Activated CD4-positive, alpha-beta T cell treated with anti-CD3 and anti-CD28 coated beads, Interleukin-10, Interleukin-2, amounts not matched to agents 100 ng/mL and 50 ng/mL, durations not matched to agents 16 hours and 8 hours (primary cell): Measurements from ENCODE around the gene OR5K3.
"Not testable (repeated sequence)": the region's sequence is repeated elsewhere in the genome, so short reads cannot be mapped to it uniquely, and the experiment has no call there.

Experiments used
- DNase-seq: peaks from one replicate; pipeline ENCODE4 v3.0.0-alpha.2; 2020

OR5K3 gene, protein sequence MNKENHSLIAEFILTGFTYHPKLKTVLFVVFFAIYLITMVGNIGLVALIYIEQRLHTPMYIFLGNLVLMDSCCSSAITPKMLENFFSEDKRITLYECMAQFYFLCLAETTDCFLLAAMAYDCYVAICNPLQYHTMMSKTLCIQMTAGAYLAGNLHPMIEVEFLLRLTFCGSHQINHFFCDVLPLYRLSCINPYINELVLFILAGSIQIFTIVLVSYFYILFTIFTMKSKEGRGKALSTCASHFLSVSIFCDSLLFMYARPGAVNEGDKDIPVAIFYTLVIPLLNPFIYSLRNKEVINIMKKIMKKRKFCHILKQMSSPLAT

DNA sequence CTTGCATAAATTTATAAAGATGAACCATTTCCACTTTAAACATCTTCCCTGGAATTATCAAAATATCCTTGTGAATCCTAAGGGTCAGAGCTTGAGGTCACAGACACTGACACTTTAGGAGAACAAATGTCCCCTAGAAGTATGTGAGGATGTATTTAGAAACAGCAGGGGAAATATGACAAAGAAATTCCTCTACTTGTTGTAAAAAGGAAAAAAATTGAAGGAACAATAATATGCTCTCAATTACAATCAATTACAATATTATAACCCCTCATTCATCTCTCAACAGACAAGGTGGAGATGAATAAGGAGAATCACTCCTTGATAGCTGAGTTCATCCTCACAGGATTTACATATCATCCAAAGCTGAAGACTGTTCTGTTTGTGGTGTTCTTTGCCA is at the start of gene OR5K3:
OR5K3 (plus strand) TSS at position 301 of the 400 bp plus-strand sequence; CDS start at position 301, 0 bp downstream.
- no peak for DNase-seq

DNA sequence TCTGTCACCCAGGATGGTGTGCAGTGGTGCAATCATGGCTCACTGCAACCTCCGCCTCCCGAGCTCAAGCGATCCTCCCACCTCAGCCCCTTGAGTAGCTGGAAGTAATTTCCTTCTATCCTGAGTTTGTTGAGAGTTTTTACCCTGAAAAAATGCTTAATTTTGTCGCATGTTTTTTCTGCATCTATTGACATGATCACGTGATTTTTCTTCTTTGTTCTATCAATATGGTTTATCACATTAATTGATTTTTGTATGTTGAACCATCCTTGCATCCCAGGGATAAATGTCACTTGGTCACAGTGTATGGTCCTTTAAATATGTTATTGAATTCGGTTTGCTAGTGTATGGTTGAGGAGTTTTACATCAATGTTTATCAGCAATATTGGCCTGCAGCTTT is 48.7 kb upstream of the OR5K3 start:
- no peak for DNase-seq

DNA sequence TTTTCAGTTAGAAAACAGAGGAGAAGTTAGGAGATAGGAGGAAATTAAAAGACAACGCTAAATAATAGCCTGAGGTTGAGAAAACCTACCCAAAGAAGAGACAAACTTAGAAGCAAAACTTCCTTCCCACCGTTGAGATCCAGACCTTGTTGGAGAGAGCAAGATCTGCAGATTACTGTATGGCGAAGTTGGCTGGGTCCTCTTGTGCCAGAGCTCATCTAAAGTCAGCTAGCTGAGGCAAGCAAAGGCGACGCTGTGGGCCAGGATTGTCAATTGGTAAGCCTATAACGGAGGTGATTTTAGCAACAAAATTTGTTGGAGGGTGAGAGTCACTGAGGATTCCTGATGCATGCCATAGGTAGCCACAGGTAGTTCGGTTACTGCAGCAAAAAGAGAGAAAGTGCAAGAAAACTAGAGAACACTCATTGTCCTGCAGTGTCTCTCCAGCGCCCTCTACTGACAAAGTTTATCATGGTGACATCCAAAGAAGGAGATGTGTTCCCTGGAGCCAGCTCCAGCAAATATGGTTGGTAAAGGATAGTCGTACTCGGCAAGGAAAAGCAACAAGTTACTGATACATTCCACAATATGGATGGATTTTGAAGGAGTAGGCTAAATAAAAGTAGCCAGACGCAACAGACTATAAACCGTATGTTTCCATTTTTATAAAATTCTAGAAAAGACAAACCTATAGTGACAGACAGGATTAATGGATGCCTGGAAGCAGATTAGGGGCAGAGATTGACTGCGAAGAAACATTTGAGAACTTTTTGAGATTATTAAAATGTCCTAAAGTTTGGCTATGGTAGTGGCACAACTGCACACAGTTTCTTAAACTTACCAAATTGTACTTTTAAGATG is 46.6 kb upstream of the OR5K3 start:
- peak; percentile 69 for DNase-seq

DNA sequence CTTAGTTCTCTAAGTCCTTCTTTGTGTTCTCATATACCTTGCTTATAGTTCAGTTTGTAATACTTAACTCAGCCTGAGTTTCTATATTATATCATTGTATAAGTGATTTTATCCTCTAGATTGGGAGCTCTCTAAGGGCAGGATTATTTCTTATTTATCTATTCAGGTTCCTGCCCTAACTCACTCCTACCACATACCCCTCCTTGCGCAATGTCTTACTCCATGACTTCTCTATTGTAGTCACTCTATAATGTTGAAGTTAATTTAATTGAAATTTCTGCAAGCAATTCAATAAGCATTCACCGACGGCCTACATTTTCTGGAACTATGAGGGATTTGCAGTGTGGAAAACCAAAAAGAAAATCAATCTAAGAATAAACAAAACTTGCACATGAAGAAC is 40.4 kb upstream of the OR5K3 start:
- no peak for DNase-seq

DNA sequence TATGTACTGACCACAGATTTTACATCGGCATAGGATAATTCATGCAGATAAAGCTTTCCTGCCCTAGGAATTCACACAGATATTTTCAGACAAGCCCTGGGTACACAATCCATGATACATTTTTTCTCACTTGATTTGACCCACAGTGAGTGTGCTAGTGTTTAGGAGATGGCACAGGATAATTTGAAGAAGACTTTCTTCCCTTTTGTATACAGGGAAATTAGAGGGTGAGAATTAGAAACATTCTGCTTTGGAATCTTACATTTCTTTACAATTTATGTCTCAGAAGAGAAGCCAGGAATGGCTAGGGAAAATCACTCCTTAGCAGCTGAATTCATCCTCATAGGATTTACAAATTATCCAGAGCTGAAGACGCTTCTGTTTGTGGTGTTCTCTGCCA is 36.9 kb upstream of the OR5K3 start, which contains the start of gene OR5K4:
OR5K4 (plus strand) TSS at position 301 of the 400 bp plus-strand sequence; CDS start at position 301, 0 bp downstream.
- no peak for DNase-seq

DNA sequence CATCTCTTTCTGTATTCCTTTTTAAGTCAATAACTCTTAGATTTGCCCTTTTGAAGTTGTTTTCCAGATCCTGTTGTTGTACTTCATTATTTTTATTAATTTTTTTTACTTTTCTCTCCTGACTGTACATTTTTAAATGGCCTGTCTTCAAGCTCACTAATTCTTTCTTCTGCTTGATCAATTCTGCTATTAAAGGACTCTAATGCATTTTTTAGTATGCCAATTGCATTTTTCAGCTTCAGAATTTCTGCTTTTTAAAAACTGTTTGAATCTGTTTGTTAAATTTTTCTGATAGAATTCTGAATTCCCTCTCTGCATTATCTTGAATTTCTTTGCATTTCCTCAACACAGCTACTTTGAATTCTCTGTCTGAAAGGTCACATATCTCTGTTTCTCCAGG is 31.2 kb upstream of the OR5K3 start:
- no peak for DNase-seq

DNA sequence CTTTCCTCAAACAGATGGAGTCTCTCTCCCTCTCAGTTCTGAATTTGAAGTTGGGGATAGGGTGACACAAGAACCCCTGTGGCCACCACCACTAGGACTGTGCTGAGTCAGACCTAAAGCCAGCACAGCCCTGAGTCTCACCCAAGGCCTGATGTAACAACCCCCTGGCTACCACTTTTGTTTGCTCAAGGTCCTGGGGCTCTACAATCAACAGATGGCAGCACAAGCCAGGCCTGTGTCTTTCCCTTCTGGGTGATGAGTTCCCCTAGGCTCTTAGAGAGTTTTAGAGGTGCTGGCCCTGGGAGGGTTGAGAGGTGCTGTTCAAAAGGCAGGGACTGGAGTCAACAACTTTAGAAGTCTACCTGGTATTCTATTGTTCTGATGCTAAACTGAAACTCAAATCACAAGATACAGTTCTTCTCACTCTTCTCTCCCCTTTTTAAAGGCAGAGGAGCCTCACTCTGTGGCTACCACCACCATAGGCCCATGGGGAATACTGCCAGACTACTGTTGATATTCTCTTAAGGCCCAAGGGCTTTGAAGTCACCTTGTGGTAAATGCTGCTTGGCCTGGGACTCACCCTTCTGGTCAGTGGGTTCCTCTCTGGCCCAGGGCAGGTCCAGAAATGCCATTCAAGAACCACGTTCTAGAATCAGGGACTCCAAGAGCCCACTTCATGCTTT is 30.3 kb upstream of the OR5K3 start:
- DNase-seq: peak; percentile 65

DNA sequence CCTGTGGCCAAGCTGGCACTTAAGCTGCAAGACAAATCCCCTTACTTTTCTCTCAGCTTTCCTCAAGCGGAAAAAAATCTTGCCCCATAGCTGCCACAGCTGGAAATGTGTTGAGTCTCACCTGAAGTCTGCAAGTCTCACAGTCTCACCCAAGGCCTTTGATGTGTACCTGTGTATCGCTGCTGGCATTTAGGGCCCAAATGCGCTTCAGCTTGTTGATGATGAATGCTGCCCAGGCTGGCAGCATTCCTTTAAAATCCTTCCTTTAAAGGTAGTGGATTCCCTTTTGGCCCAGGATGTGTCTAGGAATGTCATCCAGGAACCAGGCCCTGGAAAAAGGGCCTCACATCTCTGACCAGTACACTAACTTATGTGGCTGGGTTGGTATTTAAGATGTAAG is 29.8 kb upstream of the OR5K3 start:
- DNase-seq: no peak

DNA sequence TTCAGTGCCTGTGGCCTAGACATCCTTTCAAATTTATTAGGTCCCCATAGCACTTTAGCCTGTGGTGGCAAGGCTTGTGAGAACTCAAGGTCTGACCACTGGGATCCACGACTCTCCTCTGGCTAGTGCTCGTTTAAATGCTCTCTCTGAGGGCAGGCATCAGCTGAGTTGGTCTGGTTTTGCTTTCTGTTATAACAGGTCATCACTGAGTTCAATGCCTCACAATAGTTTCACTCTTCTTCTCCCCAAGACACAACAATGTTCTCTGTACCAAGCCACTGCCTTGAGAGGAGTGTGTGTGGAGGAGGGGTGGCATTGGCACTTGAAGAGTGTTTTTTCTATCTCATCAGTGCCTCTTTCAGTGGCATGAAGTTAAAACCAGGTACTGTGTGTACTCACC is 29.2 kb upstream of the OR5K3 start:
- no peak for DNase-seq

DNA sequence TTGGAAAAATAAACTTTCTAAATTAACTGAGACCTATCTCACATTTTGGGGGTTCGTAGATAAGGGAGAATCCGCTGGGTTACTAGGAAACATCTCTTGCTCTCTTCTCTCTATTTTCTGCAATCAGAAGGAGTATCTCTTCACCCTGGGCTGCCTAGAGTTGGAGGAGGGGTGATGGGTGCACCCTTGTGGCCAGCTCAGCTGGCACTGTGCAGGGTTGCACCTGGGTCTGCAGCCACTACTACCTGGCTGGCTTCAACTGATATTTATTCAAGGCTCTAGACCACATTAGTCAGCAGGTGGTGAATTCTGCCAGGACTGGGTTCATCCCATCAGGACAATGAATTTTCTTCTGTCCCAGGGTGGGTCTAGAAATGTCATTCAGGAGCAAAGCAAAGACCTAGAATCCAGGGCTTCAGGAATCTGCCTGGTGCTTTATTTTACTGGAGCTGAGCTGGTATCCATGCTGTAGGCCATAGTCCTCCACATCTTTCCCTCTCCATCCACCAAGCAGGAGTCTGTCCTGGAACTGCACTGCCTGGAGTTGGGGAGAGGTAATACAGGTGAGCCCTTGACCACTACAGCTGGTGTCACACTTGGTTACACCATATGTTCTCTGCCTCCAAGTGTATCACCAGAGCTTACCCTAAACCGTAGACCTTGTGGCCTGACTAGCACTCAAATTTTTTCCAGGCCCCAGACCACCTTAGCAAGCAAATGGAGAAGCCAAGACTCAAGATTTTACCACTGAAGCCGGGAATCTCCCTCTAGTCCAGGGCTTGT is 22.8 kb upstream of the OR5K3 start:
- no peak for DNase-seq

DNA sequence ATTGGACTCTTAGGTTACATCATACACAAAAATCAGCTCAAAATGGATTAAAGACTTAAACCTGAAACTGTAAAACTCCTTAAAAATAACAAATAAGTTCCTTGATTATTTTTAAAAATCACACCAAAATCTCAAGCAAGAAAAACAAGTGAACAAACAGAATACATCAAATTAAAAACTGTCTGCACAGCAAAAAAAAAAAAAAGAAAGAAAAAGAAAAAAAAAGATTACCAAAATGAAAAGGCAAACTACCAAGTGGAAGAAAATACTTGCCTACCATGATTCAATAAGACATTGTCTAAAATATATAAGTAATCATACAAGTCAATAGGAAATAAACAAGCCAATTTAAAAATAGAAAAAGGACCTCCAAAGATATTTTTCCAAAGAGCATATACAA is 19.3 kb upstream of the OR5K3 start:
- DNase-seq: no peak

DNA sequence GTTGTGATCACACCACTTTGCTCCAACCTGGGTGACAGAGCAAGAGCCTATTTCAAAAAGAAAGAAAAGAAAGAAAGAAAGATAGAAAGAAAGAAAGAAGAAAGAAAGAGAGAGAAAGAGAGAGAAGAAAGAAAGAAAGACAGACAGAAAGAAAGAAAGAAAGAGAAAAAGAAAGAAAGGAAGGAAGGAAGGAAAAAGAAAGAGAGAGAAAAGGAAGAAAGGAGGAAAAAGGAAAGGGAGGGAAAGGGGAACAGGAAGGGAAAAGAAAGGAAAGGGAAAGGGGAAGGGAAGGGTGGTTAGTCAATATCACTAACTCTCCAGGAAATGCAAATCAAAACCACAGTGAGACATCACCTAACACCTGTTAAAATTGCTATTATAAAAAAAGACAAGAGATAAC is 18.6 kb upstream of the OR5K3 start:
- DNase-seq: no peak

DNA sequence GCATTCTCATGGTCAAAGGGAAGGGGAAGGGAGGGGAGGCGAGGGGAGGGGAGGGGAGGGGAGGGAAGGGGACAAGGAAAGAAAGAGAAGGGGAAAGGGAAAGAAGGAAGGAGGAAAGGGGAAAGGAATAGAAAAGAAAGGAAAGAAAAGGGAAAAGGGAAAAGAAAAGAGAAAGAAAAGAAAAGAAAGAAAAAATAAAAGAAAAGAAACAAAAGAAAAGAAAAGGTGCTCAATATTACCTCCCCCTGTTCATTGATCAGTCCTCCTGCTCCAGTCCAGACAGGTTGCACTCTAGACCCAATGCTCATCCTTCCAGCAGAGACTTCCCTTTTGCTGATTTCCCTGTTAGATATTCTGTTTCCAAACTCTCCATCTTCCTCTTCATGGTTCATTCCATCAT is 18.0 kb upstream of the OR5K3 start:
- DNase-seq: no peak

DNA sequence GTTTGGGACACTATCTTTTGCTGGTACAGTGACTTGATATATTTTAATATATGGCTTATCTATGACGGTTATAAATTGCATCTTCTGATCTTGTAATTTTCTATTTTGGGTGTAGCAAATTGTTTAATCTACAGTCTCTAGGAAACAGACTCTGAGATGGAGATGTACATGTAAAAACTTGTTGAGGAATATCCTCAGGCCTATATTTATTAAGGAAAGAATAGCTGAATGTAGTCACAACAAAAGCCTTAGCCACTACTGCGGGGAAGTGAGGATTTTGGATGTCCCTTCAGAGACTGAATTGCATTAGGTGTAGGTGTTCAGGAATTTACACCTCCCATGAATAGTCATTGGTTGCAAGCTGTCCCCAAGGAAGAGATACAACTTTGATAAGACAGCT is 13.8 kb upstream of the OR5K3 start:
- DNase-seq: no peak

DNA sequence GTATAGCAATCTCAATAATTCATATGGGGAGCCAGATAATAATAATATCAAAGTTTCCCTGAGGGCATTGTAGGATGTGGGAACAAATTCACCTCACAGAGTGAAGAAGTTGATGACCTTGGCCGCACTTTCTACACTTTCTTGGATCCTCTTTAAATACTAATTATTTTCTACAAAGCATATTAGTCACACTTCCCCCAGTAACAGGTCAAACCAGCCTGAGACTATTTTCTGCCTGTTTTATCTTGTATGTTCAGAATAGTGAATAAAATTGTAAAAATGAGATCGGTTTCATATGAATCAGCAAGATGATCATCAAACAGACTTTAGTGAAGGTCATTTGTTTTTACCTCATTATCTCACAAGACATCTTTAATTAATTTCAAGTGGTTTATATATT is 2.3 kb upstream of the OR5K3 start:
- DNase-seq: no peak

DNA sequence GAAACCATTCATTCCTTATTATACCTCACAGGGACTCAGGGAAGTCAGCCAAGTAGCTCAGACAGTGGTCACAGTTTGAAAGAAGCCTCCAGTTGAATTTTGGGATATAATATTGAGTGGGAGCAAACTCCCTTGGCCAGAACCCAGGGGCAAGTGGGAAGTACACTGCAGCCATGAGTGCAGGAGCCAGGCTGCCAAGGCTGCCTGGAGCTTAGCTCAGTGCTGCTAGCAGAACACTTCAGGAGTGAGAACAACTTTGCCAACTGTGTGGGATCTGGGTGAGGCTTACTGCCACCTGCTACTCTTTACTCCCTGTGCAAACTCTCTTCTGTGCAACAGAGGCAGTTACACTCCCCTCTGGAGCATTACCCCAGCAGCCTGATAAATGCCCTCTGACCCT is 4.6 kb downstream of the OR5K3 start:
- DNase-seq: no peak

DNA sequence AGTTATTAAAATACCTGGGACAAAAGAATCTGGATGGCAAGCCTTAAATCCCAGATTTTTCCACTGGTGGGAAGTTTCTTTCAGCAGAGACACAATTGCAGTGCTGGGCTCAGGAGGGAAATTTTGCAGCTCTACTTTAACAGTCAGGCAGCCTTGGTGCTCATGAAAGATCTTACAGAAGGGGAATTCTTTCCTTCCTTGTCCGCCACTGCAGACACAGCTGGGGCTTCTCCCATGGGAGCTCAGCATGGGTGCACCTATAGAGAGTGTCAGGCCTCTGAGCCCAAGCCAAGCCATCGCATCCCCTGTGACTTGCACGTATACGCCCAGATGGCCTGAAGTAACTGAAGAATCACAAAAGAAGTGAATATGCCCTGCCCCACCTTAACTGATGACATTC is 6.0 kb downstream of the OR5K3 start:
- not testable (repeated sequence) for DNase-seq

DNA sequence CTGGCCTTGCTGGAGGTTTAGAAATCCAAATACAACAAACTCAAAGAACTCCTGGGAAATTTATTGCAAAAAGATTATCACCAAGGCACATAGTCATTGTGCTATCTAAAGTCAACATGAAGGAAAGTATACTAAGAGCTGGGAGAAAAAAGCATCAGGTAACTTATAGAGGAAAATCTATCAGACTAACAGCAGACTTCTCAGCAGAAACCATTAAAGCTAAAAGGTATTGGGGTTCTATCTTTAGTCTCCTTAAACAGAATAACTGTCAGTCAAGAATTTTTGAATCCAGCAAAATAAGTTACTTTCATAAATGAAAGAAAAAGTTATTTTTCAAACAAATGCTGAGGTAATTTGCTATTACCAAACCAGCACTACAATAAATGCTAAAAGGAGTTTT is 8.0 kb downstream of the OR5K3 start:
- DNase-seq: no peak

DNA sequence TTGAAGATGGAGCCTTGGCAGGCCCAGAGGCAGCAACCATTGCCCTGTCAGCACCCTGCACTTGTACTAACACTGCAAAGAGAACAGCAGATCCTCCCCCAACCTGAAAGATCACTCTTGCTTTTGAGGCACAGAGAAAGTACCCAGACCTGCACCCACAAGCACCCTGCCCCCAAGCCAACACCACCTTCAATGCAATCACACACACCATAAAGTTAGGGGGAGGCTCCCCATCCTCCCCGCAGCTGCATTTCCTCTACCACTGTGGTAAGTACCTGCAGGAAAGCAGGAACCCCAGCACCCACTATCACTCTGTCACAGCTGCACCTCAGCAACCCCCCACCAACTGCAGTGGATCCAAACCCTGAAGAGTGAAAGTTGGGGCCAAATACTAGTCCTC is 12.0 kb downstream of the OR5K3 start:
- DNase-seq: no peak

DNA sequence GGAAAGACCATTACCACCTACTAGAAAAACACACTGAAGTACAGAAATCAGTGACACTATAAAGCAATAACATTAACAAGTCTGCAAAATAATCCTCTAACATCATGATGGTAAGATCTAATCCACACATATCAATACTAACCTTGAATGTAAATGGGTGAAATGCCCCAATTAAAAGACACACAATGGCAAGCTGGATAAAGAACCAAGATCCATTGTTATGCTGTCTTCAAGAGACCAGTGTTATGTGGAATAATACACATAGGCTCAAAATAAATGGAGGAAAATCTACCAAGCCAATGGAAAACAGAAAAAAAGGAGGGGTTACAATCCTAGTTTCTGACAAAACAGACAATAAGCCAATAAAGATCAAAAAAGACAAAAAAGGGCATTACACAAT is 13.5 kb downstream of the OR5K3 start:
- DNase-seq: no peak

DNA sequence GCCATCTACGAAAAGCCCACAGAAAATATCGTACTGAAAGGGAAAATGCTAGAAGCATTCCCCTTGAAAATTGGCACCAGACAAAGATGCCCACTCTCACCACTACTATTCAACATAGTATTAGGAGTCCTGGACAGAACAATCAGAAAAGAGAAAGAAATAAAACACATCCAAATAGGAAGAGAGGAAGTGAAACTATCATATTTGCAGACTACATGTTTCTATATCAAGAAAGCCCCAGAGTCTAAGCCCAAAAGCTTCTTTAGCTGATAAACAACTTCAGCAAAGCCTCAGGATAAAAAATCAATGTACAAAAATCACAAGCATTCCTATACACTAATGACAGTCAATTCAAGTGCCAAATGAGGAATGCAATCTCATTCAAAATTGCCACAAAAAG is 15.6 kb downstream of the OR5K3 start:
- DNase-seq: no peak

DNA sequence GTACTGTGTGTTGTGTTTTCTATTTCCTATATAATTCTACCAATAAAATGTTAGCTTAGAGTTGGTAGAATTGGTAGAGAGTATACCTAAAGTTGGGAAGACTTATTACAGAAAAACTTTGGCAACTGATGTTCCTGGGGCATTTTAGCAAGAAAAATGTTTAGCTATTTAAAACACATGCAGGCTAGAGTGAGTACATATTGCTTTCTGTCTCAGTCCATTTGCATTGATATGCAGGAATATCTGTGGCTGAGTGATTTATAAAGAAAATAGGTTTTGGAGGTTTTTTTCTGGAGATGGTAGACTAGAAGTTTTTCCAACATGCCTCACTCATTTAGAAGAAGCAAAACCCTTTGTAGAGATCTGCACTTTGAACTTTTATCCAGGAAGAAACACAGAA is 42.1 kb downstream of the OR5K3 start:
- DNase-seq: no peak

DNA sequence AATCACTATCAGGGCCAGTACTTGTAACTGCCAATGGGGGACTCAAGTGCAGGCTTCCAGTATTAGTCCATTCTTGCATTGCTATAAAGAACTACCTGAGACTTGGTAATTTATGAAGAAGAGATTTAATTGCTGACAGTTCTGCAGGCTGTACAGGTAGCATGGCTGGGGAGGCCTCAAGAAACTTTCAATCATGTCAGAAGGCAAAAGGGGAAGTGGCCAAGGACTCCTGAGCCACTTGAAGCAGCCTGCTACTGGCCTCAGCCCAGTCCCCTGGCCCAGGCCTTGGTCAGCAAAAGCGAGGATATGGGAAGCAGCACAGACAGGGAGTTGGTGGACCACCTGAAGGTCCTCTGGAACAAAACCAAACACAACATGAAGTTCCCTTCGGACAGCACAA is 43.3 kb downstream of the OR5K3 start:
- DNase-seq: no peak
